Ishikawa (cell line): Measurements from ENCODE around the gene FMNL2.

Source experiments
- CEBPB ChIP-seq: IDR thresholded peaks from 2 replicates; pipeline ENCODE4 v1.6.1; 2012
- CREB1 ChIP-seq: IDR thresholded peaks from 2 replicates; pipeline ENCODE4 v1.6.1; 2012; ENCODE audit warnings: low read depth
- EGR1 ChIP-seq: IDR thresholded peaks from 2 replicates; pipeline ENCODE4 v1.6.1; 2012
- EP300 ChIP-seq: IDR thresholded peaks from 2 replicates; pipeline ENCODE4 v1.6.1; 2012; ENCODE audit warnings: borderline replicate concordance
- FOXM1 ChIP-seq: IDR thresholded peaks from 2 replicates; pipeline ENCODE4 v1.6.1; 2012; ENCODE audit warnings: low read depth, borderline replicate concordance
- MAX ChIP-seq: IDR thresholded peaks from 2 replicates; pipeline ENCODE4 v1.6.1; 2012
- NFIC ChIP-seq: IDR thresholded peaks from 2 replicates; pipeline ENCODE4 v1.6.1; 2012
- REST ChIP-seq: IDR thresholded peaks from 2 replicates; pipeline ENCODE4 v1.6.1; 2012; ENCODE audit warnings: low read depth, mild to moderate bottlenecking
- TAF1 ChIP-seq: IDR thresholded peaks from 2 replicates; pipeline ENCODE4 v1.6.1; 2012; ENCODE audit warnings: low read depth, mild to moderate bottlenecking
- TEAD4 ChIP-seq: IDR thresholded peaks from 2 replicates; pipeline ENCODE4 v1.6.1; 2012
- USF1 ChIP-seq: IDR thresholded peaks from 2 replicates; pipeline ENCODE4 v1.6.1; 2012
- YY1 ChIP-seq: IDR thresholded peaks from 2 replicates; pipeline ENCODE4 v1.6.1; 2012; ENCODE audit warnings: low read depth

GRCh38 chr2:152678808-152679207 lies 343.8 kb downstream of the FMNL2 start:
- no peak for TF ChIP-seq FOXM1
- no peak for TF ChIP-seq REST
- TF ChIP-seq TEAD4 = no peak
- no peak for TF ChIP-seq CEBPB
- TF ChIP-seq EP300 = no peak
- TF ChIP-seq MAX = no peak
- TF ChIP-seq YY1 = no peak
- no peak for TF ChIP-seq EGR1
- TF ChIP-seq CREB1 = no peak
- no peak for TF ChIP-seq TAF1
- no peak for TF ChIP-seq NFIC
- no peak for TF ChIP-seq USF1
